ENCODE measurements around the gene SCGB1A1. TPM values are rescaled to one million over a fixed set of nuclear protein-coding genes. Genes with fewer than 3 reads are reported as not detected.

SCGB1A1 gene
- total and polyA plus RNA-seq, 4 donors, result not detected

- no peak overlapping the region for H3K4me3 ChIP-seq (ENCODE audit: low read depth in 1 of 3, low read length in 3 of 3)
- no peak for DNase-seq (ENCODE audit: low spot score)
- peak overlapping the region in 1 of 2 donors; percentile 25 for H3K27ac ChIP-seq (ENCODE audit: low read depth in 1 of 2, low read length in 2 of 2)
- no peaks in the 10 kb centered on the region for H3K27me3 ChIP-seq (ENCODE audit: control insufficient read depth in 4 of 4, insufficient read depth in 4 of 4, low read length in 3 of 4)
- no peaks in the 10 kb centered on the region for H3K36me3 ChIP-seq (ENCODE audit: control insufficient read depth in 4 of 4, insufficient read depth in 3 of 4, low read depth in 1 of 4, low read length in 3 of 4)
- H3K4me1 ChIP-seq (ENCODE audit: control insufficient read depth in 4 of 4, insufficient read depth in 4 of 4, low read length in 3 of 4), result peaks cover 2 to 20% (median 6%) of the 10 kb centered on the region in 4 donors
- TF ChIP-seq FOXA2 (IDR thresholded peaks at IDR 0.05) (no peak), RAD21 (IDR thresholded peaks at IDR 0.05) (no peak), SP1 (IDR thresholded peaks at IDR 0.05) (no peak), HNF4G (IDR thresholded peaks at IDR 0.05) (no peak), GABPA (IDR thresholded peaks at IDR 0.05 in 1 of 2, conservative IDR thresholded peaks at IDR 0.05 in 1 of 2) (no peak), MAX (IDR thresholded peaks at IDR 0.05) (no peak), JUND (IDR thresholded peaks at IDR 0.05) (no peak), HNF4A (conservative IDR thresholded peaks at IDR 0.05) (no peak), EGR1 (IDR thresholded peaks at IDR 0.05; ENCODE audit: low read depth in 2 of 2) (no peak), FOXA1 (IDR thresholded peaks at IDR 0.05) (no peak), RXRA (IDR thresholded peaks at IDR 0.05) (no peak), NR2F2 (IDR thresholded peaks at IDR 0.05) (no peak), YY1 (IDR thresholded peaks at IDR 0.05) (no peak), CTCF (IDR thresholded peaks at IDR 0.05; ENCODE audit: low read depth, low read length, missing input control) (no peak), TAF1 (conservative IDR thresholded peaks at IDR 0.05) (no peak)
- TF ChIP-seq, protein P1, sequence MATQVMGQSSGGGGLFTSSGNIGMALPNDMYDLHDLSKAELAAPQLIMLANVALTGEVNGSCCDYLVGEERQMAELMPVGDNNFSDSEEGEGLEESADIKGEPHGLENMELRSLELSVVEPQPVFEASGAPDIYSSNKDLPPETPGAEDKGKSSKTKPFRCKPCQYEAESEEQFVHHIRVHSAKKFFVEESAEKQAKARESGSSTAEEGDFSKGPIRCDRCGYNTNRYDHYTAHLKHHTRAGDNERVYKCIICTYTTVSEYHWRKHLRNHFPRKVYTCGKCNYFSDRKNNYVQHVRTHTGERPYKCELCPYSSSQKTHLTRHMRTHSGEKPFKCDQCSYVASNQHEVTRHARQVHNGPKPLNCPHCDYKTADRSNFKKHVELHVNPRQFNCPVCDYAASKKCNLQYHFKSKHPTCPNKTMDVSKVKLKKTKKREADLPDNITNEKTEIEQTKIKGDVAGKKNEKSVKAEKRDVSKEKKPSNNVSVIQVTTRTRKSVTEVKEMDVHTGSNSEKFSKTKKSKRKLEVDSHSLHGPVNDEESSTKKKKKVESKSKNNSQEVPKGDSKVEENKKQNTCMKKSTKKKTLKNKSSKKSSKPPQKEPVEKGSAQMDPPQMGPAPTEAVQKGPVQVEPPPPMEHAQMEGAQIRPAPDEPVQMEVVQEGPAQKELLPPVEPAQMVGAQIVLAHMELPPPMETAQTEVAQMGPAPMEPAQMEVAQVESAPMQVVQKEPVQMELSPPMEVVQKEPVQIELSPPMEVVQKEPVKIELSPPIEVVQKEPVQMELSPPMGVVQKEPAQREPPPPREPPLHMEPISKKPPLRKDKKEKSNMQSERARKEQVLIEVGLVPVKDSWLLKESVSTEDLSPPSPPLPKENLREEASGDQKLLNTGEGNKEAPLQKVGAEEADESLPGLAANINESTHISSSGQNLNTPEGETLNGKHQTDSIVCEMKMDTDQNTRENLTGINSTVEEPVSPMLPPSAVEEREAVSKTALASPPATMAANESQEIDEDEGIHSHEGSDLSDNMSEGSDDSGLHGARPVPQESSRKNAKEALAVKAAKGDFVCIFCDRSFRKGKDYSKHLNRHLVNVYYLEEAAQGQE (IDR thresholded peaks at IDR 0.05), result no peak
- TF ChIP-seq, protein P2, sequence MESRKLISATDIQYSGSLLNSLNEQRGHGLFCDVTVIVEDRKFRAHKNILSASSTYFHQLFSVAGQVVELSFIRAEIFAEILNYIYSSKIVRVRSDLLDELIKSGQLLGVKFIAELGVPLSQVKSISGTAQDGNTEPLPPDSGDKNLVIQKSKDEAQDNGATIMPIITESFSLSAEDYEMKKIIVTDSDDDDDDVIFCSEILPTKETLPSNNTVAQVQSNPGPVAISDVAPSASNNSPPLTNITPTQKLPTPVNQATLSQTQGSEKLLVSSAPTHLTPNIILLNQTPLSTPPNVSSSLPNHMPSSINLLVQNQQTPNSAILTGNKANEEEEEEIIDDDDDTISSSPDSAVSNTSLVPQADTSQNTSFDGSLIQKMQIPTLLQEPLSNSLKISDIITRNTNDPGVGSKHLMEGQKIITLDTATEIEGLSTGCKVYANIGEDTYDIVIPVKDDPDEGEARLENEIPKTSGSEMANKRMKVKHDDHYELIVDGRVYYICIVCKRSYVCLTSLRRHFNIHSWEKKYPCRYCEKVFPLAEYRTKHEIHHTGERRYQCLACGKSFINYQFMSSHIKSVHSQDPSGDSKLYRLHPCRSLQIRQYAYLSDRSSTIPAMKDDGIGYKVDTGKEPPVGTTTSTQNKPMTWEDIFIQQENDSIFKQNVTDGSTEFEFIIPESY (IDR thresholded peaks at IDR 0.05), result no peak
- TF ChIP-seq, protein P3, sequence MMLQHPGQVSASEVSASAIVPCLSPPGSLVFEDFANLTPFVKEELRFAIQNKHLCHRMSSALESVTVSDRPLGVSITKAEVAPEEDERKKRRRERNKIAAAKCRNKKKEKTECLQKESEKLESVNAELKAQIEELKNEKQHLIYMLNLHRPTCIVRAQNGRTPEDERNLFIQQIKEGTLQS (IDR thresholded peaks at IDR 0.05), result no peak
- WGBS, result 90% methylated on average over 12 of the region's 12 CpGs
- no peaks in the 10 kb centered on the region for H3K9me3 ChIP-seq (ENCODE audit: control insufficient read depth in 4 of 4, low read length in 3 of 4)
- H3K9ac ChIP-seq (ENCODE audit: low read depth in 1 of 2, low read length in 2 of 2), result no peak overlapping the region
Observed at GRCh38 chr11:62402960-62403730, 15.7 kb upstream of the SCGB1A1 start.

Data from liver (tissue), 9 donors.